Measurements from ENCODE around the gene FLNB.

DNA sequence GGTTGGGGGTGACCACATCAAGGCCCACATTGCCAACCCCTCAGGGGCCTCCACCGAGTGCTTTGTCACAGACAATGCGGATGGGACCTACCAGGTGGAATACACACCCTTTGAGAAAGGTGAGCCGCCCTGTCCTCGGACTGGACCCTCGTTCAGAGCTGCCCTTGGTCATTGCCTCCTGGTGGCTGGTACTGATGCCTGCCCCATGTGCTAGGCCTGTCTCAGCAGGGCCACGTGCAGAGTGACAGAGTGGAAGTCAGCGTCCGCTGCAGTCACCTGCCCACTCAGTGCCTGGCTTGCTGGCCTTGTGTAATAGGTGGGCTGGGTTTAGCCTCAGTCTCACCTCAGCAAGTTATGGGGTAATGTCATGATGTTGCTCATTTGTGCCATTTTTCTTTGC, 116.2 kb downstream of the FLNB start:
- TF ChIP-seq POLR2A (IDR thresholded peaks at IDR 0.05; ENCODE audit: low read depth, low read length) (no peak), TAF1 (IDR thresholded peaks at IDR 0.05; ENCODE audit: low read depth, low read length) (no peak), POLR2AphosphoS5 (IDR thresholded peaks at IDR 0.05; ENCODE audit: low read depth, low read length) (no peak), SPI1 (IDR thresholded peaks at IDR 0.05; ENCODE audit: low read depth, low read length) (no peak), PAX5 (IDR thresholded peaks at IDR 0.05; ENCODE audit: insufficient read depth, low read length, severe bottlenecking) (no peak), POU2F2 (IDR thresholded peaks at IDR 0.05; ENCODE audit: low read depth, low read length) (no peak)

Data from GM12891 (cell line).